ENCODE measurements around the gene ECEL1.

- TF ChIP-seq CTCF (IDR thresholded peaks at IDR 0.05) (no peak), POLR2A (IDR thresholded peaks at IDR 0.05) (no peak), EP300 (IDR thresholded peaks at IDR 0.05) (no peak), POLR2AphosphoS5 (IDR thresholded peaks at IDR 0.05) (no peak)
Observed at GRCh38 chr2:232460171-232460570, 27.5 kb downstream of the ECEL1 start.

Measured in stomach (tissue), 4 donors.